Effector memory CD8-positive, alpha-beta T cell (primary cell): ENCODE measurements around the gene FAM20C.

Experiments used
- ATAC-seq: fragments of 150-1000 bp; cut with Tn5 transposase; replicated peaks from 2 replicates; pipeline ENCODE4 v1.10.0; 2021; ENCODE audit warnings: mild to moderate bottlenecking, moderate library complexity
- DNase-seq, 3 experiments: peaks; one replicate each; pipeline ENCODE4 v3.0.0; 2021
- H3K27ac Mint-ChIP-seq, 2 donors: one replicate each; pipeline ENCODE4 v1.8.0; 2022; ENCODE audit warnings: mild to moderate bottlenecking in 2 of 2, mixed read lengths in 2 of 2, moderate library complexity in 2 of 2
- H3K27me3 Mint-ChIP-seq, 2 donors: one replicate each; pipeline ENCODE4 v1.8.0; 2022; ENCODE audit warnings: mixed read lengths in 2 of 2
- H3K36me3 Mint-ChIP-seq: one replicate; pipeline ENCODE4 v1.8.0; 2022; ENCODE audit warnings: mild to moderate bottlenecking, moderate library complexity, mixed read lengths; ENCODE audit not compliant: insufficient read depth
- H3K4me1 Mint-ChIP-seq, 2 donors: one replicate each; pipeline ENCODE4 v1.8.0; 2022; ENCODE audit warnings: low read depth in 2 of 2, mixed read lengths in 2 of 2
- H3K4me3 Mint-ChIP-seq, 2 donors: one replicate each; pipeline ENCODE4 v1.8.0; 2022; ENCODE audit warnings: mild to moderate bottlenecking in 2 of 2, mixed read lengths in 2 of 2, moderate library complexity in 2 of 2
- H3K9me3 Mint-ChIP-seq, 2 donors: one replicate each; pipeline ENCODE4 v1.8.0; 2022; ENCODE audit warnings: mixed read lengths in 2 of 2

The FAM20C gene

GRCh38 chr7:302054-302992 lies 110.0 kb downstream of the FAM20C start:
- ATAC-seq: no peak
- H3K4me1 Mint-ChIP-seq: no peaks in the 10 kb centered on the region

DNA sequence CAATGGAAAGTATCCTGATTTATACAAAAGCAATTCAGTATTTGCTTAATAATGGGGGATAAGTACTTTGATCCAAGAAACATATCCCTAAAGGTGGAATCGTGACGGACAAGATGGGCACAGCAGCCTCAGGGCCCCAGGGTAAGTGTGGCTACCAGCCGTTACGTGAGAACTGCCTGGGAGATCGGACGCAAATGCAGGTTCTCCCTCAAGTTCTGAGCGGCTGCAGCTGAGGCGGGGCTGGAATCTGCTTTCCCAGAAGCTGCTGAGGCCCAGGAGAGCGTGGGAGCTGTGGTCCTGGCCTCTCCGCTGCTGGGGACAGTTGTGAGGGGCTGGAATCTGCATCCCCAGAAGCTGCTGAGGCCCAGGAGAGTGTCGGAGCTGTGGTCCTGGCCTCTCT lies 111.1 kb downstream of the FAM20C start:
- no peaks in the 10 kb centered on the region for H3K4me1 Mint-ChIP-seq

More at GRCh38 chr7:302054-302992, 110.0 kb downstream of the FAM20C start:
- Mint-ChIP-seq H3K4me3 (no peak overlapping the region), H3K27me3 (peaks cover 0 to 29% of the 10 kb centered on the region in 2 donors), H3K27ac (no peak overlapping the region), H3K9me3 (no peaks in the 10 kb centered on the region), H3K36me3 (no peaks in the 10 kb centered on the region)
- no peak for DNase-seq

DNA sequence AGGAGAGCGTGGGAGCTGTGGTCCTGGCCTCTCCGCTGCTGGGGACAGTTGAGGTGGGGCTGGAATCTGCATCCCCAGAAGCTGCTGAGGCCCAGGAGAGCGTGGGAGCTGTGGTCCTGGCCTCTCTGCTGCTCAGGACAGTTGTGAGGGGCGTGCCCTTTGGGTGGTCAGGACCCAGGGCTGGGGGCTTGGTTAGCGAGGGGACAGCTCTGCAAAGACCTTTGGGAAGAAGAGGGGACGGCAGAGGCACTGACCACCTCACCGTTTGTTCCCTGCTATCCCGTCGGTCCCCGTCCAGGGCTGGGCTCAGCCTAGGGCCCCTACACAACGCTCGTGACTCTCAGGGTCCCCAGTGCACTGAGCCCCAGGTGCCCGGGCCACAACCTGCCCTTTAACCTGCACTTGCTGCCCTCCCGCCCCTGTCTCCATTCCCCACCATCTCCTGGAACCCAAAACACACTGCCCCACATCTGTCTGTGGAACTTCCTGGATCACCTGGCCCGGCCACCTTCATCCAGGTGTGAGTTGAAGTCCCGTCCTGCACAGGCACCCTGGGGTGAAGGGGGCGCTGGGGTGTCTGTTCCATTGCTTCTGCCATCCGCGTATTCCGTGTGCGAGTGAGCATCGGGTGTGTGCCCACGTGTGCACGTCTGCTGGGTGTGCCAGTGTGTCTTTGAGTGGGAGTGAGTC lies 111.7 kb downstream of the FAM20C start:
- H3K4me3 Mint-ChIP-seq: no peak overlapping the region
- ATAC-seq (no peak), DNase-seq (no peak)
- H3K36me3 Mint-ChIP-seq: no peaks in the 10 kb centered on the region
- H3K27ac Mint-ChIP-seq: peak overlapping the region in 1 of 2 donors; percentile 38
- H3K9me3 Mint-ChIP-seq: no peaks in the 10 kb centered on the region
- no peaks in the 10 kb centered on the region for H3K4me1 Mint-ChIP-seq
- peaks cover 0 to 32% of the 10 kb centered on the region in 2 donors for H3K27me3 Mint-ChIP-seq

More for the DNA sequence above, 111.1 kb downstream of the FAM20C start:
- Mint-ChIP-seq H3K27ac (peak overlapping the region in 1 of 2 donors; percentile 38), H3K9me3 (no peaks in the 10 kb centered on the region), H3K4me3 (no peak overlapping the region), H3K36me3 (no peaks in the 10 kb centered on the region), H3K27me3 (peaks cover 0 to 32% of the 10 kb centered on the region in 2 donors)
- ATAC-seq: no peak
- no peak for DNase-seq

DNA sequence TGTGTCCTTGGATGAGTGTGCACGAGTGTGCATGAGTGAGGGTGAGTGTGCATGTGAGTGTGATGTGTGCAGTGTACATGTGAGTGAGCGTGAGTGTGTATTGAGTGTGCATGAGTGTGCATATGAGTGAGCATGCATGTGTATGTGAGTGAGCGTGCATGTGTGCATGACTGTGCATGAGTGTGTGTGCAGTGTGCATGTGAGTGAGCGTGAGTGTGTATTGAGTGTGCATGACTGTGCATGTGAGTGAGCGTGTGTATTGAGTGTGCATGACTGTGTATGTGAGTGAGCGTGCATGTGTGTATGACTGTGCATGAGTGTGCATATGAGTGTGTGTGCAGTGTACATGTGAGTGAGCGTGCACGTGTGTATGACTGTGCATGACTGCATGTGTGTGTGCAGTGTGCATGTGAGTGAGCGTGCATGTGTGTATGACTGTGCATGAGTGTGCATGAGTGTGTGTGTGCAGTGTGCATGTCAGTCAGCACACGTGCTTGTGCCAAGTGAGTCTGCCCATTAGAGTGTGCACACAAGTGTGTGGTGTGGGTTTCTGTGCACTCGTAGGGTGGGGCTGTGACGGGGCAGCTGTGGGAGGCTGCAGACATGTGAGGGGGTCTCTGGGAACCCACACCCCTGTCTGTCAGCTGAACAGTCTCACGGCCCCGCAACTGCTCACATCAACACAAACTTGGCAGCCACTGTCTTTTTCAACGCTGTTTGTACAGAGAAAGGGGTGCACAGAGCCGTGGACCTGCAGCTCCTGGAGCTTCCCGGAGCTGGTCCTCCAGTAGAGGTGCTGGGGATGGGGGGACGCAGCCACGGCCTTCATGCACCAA lies 112.4 kb downstream of the FAM20C start:
- DNase-seq (no peak), ATAC-seq (no peak)
- Mint-ChIP-seq H3K4me1 (no peaks in the 10 kb centered on the region), H3K27me3 (peaks cover 0 to 32% of the 10 kb centered on the region in 2 donors), H3K36me3 (no peaks in the 10 kb centered on the region), H3K27ac (no peak overlapping the region), H3K9me3 (no peaks in the 10 kb centered on the region), H3K4me3 (no peak overlapping the region)

GRCh38 chr7:305410-306151 lies 113.2 kb downstream of the FAM20C start:
- Mint-ChIP-seq H3K9me3 (no peaks in the 10 kb centered on the region), H3K27ac (no peak overlapping the region), H3K4me3 (no peak overlapping the region), H3K27me3 (peaks cover 0 to 32% of the 10 kb centered on the region in 2 donors), H3K36me3 (no peaks in the 10 kb centered on the region), H3K4me1 (no peaks in the 10 kb centered on the region)
- DNase-seq (no peak), ATAC-seq (no peak)

- no peak for ATAC-seq
- Mint-ChIP-seq H3K27ac (no peak overlapping the region), H3K9me3 (no peaks in the 10 kb centered on the region), H3K36me3 (no peaks in the 10 kb centered on the region), H3K27me3 (peaks cover 6 to 50% of the 10 kb centered on the region in 2 donors), H3K4me1 (no peaks in the 10 kb centered on the region), H3K4me3 (no peak overlapping the region)
- DNase-seq: no peak
Observed at GRCh38 chr7:307970-308369, 115.6 kb downstream of the FAM20C start.

- Mint-ChIP-seq H3K27me3 (peaks cover 19 to 57% of the 10 kb centered on the region in 2 donors), H3K9me3 (no peaks in the 10 kb centered on the region), H3K4me3 (no peak overlapping the region), H3K4me1 (no peaks in the 10 kb centered on the region), H3K36me3 (no peaks in the 10 kb centered on the region), H3K27ac (no peak overlapping the region)
- ATAC-seq (no peak), DNase-seq (no peak)
Observed at GRCh38 chr7:309586-310228, 117.3 kb downstream of the FAM20C start.
